AG04450 (cell line): ENCODE data around the gene GARS1. TPM values are rescaled to one million over a fixed set of nuclear protein-coding genes. Genes with fewer than 3 reads are reported as not detected.
"Not testable (repeated sequence)": the region's sequence is repeated elsewhere in the genome, so short reads cannot be mapped to it uniquely, and the experiment has no call there.

Source experiments
- CTCF ChIA-PET: fragments of 300-600, 350-600 bp; formaldehyde crosslinking; extraction: SDS; loops from one replicate; lab custom pipeline; 2022; ENCODE audit warnings: antibody characterized with exemption, inconsistent platforms; lab: Charles Lee
- POLR2A ChIA-PET: fragments of 350-600 bp; formaldehyde crosslinking; extraction: SDS; loops from one replicate; lab custom pipeline; 2021; ENCODE audit warnings: antibody characterized with exemption, inconsistent platforms; lab: Yijun Ruan, JAX
- DNase-seq: peaks from one replicate; pipeline ENCODE4 v3.0.0-alpha.2; 2011; ENCODE audit warnings: low read depth, low spot score
- H3K27ac ChIP-seq: one replicate; pipeline ENCODE4 v1.5.1; 2012; ENCODE audit warnings: low read depth, low read length, control low read depth
- H3K27me3 ChIP-seq: one replicate; pipeline ENCODE4 v1.6.0; 2012; ENCODE audit warnings: low read length; ENCODE audit not compliant: control insufficient read depth, insufficient read depth
- H3K4me3 ChIP-seq: 2 replicates; pipeline ENCODE4 v1.5.1; 2011; ENCODE audit warnings: mild to moderate bottlenecking, low read depth, low read length, control low read depth
- H3K9me3 ChIP-seq: 2 replicates; pipeline ENCODE4 v1.5.1; 2012; ENCODE audit warnings: low read length; ENCODE audit not compliant: control insufficient read depth, insufficient read depth
- polyA plus RNA-seq: library from polyadenylated mRNA; depleted of rRNA; stranded (reverse); fragments of >200 nt; gene quantifications from 2 replicates; pipeline ENCODE4 v1.2.3, GENCODE V29; 2011
- TF ChIP-seq, protein P1 (sequence below): IDR thresholded peaks from 2 replicates; pipeline ENCODE4 v1.5.1; 2011; ENCODE audit warnings: low read depth, low read length, control low read depth, inconsistent platforms

Gene GARS1
- polyA plus RNA-seq, 1 experiment, result 749 TPM

DNA sequence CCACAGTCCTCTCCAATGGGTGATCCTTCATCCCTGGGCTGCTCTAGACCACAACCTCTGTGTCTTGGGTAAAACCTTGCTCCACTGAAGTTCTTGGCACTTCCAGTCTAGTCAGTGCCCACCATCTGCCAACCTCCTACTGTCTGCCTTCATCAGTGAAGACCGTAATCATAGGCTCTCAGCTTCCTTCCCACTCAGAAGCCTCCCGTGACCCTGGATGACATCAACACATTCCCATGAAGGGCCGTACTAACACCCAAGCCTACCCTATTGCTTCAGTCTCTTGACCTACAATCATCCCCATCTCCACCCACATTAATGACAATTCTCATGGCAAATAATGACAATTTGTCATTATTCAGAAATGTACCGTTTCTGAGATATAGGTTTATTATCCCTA is 27.6 kb upstream of the GARS1 start:
- H3K27me3 ChIP-seq, result no peaks in the 10 kb centered on the region
- CTCF ChIA-PET, result interaction anchor here (1.2 kb wide), 1 partner anchor 57 kb away, joined by 3 read pairs; no protein-coding TSS in a partner anchor
- no peak for DNase-seq
- H3K4me3 ChIP-seq, result no peak overlapping the region
- H3K9me3 ChIP-seq, result no peaks in the 10 kb centered on the region; the same call in 1 of the 2 replicates
- TF ChIP-seq, protein P1, sequence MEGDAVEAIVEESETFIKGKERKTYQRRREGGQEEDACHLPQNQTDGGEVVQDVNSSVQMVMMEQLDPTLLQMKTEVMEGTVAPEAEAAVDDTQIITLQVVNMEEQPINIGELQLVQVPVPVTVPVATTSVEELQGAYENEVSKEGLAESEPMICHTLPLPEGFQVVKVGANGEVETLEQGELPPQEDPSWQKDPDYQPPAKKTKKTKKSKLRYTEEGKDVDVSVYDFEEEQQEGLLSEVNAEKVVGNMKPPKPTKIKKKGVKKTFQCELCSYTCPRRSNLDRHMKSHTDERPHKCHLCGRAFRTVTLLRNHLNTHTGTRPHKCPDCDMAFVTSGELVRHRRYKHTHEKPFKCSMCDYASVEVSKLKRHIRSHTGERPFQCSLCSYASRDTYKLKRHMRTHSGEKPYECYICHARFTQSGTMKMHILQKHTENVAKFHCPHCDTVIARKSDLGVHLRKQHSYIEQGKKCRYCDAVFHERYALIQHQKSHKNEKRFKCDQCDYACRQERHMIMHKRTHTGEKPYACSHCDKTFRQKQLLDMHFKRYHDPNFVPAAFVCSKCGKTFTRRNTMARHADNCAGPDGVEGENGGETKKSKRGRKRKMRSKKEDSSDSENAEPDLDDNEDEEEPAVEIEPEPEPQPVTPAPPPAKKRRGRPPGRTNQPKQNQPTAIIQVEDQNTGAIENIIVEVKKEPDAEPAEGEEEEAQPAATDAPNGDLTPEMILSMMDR, result no peak
- H3K27ac ChIP-seq, result no peak overlapping the region
- POLR2A ChIA-PET, result no interaction called here

DNA sequence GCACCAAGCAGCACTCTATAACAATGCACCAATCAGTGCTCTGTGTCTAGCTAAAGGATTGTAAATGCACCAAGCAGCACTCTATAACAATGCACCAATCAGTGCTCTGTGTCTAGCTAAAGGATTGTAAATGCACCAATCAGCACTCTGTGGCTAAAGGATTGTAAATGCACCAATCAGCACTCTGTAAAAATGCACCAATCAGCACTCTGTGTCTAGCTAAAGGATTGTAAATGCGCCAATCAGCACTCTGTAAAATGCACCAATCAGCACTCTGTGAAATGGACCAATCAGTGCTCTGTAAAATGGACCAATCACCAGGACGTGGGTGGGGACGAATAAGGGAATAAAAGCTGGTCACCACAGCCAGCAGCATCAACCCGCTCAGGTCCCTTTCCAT is 24.4 kb upstream of the GARS1 start:
- ChIA-PET POLR2A (interaction anchor here (0.7 kb wide), 1 partner anchor 24 kb away, joined by 9 read pairs; no protein-coding TSS in a partner anchor), CTCF (interaction anchor here (1.0 to 2.3 kb wide), 4 partner anchors 8 to 23 kb away, joined by 3 to 7 read pairs (median 6); no protein-coding TSS in a partner anchor)
- not testable (repeated sequence) for DNase-seq, H3K27me3 ChIP-seq, H3K9me3 ChIP-seq, H3K27ac ChIP-seq, H3K4me3 ChIP-seq

DNA sequence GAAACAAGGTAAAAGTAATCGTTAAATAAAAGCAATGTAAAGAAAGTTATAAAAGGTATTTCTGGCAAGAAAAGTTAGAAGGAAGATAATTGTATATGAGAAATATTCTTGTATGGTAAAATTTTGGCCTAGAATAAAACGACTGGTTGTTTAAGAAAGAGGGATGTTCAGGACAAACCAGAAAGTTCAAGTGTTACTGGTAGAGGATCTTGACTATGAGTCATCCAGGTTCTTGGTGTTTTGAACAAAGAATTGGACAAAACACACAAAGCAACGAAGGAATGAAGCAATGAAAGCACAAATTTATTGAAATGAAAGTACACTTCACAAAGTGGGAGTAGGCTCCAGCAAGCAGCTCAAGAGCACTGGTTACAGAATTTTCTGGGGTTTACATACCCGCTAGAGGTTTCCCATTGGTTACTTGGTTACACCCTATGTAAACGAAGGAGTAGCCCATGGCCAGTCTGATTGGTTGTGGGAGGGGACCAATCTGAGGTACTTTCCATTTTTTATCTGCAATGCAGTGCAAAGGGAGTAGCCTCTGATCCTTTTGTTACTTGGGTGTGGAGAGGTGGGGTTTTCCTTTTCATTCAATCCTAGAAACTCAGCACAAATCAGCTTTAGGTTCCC is 22.4 kb upstream of the GARS1 start:
- ChIA-PET POLR2A (no interaction called here), CTCF (interaction anchor here (8.9 kb wide), 1 partner anchor 9 kb away, joined by 78 read pairs; no protein-coding TSS in a partner anchor)
- Histone ChIP-seq H3K27me3 (no peaks in the 10 kb centered on the region), H3K9me3 (no peaks in the 10 kb centered on the region; the same call in 1 of the 2 replicates), H3K4me3 (no peak overlapping the region), H3K27ac (no peak overlapping the region)
- TF ChIP-seq, protein P1, result no peak
- DNase-seq, result no peak

DNA sequence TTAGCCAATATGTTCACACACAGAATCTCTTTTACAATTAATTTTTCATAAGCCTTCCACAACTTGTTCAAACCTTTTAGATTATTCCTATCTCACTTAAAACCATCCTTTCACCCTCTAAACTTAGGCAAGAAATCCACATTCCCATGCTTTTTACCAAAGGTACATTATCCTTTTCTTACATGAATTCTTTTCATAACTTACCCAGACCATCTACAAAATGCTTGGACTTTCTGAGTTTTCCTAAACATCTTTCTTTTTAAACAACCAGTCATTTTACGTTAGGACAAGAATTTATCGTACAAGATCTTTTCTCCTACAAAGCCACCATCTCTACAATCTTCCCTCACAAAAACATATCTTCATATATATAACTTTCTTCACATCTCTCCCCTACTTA is 18.8 kb upstream of the GARS1 start:
- ChIA-PET POLR2A (no interaction called here), CTCF (interaction anchor here (1.3 to 8.9 kb wide), 3 partner anchors 12 to 547 kb away, joined by 3 to 78 read pairs (median 3); no protein-coding TSS in a partner anchor)
- H3K4me3 ChIP-seq, result no peak overlapping the region
- TF ChIP-seq, protein P1, result no peak
- H3K9me3 ChIP-seq, result no peaks in the 10 kb centered on the region
- H3K27ac ChIP-seq, result no peak overlapping the region
- no peak for DNase-seq
- H3K27me3 ChIP-seq, result no peaks in the 10 kb centered on the region

DNA sequence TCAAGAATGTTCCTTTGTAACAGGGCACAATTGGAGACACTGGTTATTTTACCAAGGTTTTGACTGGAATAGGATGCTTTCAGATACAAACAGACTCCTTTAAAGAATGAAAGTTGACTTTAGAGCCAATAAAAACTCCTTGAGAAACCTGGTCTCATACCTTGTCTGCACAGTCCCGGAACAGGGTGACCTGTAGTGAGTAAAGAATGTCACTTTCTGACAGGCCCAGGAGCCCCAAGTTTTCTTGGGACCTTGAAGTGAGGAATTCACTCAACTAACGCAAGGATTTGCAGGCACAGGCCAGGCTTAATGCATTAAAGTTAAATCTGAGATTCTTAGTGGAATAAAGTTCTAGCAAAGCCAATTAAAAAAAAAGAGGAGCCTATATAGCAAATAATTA is 11.5 kb upstream of the GARS1 start:
- Histone ChIP-seq H3K9me3 (no peaks in the 10 kb centered on the region), H3K27ac (no peak overlapping the region), H3K4me3 (no peak overlapping the region), H3K27me3 (no peaks in the 10 kb centered on the region)
- POLR2A ChIA-PET, result no interaction called here
- CTCF ChIA-PET, result interaction anchor here (0.6 kb wide), 1 partner anchor 31 kb away, joined by 3 read pairs; no protein-coding TSS in a partner anchor
- TF ChIP-seq, protein P1, result no peak
- no peak for DNase-seq
